GM19328 (cell line): Measurements from ENCODE around the gene AXIN2.

Source experiments
- ATAC-seq: cut with Tn5 transposase; IDR thresholded peaks from one replicate; pipeline ENCODE4 v1.9.1; 2021; ENCODE audit warnings: mild to moderate bottlenecking, moderate library complexity; ENCODE audit not compliant: unreplicated experiment

The AXIN2 gene

DNA sequence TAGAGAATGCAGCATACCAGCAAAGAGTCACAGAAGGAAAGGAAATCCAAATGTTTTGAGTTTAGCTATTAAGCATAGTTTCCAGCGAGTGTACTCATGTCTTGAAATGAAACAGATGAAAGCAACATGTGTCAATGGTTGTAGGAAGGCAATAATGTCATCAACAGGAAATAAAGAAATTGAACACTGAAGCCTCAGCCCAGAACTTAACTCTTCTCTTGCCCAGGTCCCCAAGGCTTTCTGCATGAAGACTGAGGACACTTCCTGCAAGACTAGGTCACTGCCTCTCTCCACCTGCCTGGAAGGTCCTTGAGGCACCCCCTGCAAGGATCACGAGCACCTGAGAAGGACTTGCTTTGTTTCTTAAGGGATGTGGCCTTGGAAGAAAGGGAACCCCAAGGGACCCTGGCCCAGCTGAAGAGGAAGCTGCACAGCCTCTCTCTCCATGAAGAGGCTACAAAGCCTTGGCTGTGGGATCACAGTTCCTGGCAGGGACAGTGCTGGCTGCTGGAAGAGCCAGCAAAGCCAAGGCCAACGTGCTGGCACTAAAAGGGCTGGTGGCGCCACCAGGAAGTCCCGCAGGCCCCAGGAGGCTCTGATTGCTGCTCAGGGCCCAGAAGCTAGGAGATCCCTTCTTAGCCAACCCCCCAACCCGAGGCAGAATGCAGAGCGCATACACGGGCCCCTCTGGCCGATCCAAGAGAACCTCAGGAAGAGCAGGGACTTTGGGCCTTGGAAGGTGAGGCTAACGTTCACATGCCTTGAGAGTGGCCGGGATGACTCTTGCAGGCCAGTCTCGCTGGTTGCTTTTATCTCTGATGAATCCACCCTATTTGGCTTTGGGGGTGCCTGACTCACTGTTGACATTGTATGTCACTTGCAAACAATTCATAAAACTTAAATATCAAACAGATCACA, 23.4 kb upstream of the AXIN2 start:
- ATAC-seq, result no peak

- no peak for ATAC-seq
Observed at GRCh38 chr17:65583921-65584603, 22.6 kb upstream of the AXIN2 start.

DNA sequence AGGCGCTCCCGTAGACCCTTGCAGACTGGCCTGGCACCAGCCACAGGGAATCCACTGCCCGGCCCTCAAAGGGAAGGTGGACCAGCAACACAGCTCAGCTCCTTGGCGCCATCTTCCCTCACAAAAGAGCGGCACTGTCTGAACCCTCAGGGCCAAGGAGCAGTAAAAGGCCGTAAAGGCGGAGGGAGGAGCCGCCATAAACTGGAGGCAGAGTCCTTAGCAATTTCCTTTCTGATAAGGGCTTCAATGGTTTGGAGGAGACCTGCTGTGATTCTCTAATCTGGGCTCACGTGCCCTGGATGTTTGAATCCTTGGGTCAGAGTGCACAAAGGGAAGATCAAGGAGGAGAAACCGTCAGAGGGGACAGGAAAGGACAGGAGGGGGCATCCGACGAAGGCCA, 15.5 kb upstream of the AXIN2 start:
- no peak for ATAC-seq

- ATAC-seq, result no peak
Observed at GRCh38 chr17:65573282-65573602, 11.8 kb upstream of the AXIN2 start.

GRCh38 chr17:65572581-65573281, 11.3 kb upstream of the AXIN2 start:
- no peak for ATAC-seq

- ATAC-seq, result no peak
Observed at GRCh38 chr17:65572186-65572580, 10.7 kb upstream of the AXIN2 start.

- no peak for ATAC-seq
Observed at GRCh38 chr17:65568918-65569317, 7.5 kb upstream of the AXIN2 start.

DNA sequence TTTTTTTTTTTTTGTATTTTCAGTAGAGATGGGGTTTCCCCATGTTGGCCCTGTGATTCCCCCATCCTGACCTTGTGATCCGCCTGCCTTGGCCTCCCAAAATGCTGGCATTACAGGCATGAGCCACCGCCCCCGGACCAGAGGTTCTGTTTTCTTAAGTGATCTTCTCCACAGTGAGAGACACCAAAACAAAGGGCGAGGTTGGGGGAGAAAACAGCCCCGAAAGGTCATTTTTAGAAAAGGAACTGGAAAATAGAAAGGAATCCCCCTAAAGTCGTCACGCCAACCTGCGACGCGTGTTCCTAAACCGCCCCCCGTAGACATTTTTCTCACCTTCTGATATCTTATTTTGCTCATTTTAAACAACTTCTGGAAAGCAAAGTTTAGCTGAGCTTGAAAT, 6.1 kb upstream of the AXIN2 start:
- ATAC-seq, result no peak

- ATAC-seq, result no peak
Observed at GRCh38 chr17:65565559-65565958, 4.1 kb upstream of the AXIN2 start.

GRCh38 chr17:65564793-65565192, 3.3 kb upstream of the AXIN2 start:
- no peak for ATAC-seq

DNA sequence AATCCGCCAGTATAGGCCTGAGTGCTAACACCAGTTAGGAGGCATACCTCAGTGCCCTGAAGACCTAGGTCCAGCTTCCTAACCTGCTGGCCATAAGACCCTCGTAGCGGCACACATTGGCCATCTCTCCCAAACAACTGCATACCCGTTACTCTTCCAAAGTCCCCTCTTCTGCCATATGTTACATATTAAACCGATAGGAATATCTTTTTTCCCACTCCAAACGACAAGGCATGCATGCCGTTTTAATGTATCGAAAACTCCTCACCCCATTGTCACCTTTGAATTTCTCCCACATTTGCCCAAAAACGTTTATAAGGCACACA, 721 bp upstream of the AXIN2 start:
- no peak for ATAC-seq

DNA sequence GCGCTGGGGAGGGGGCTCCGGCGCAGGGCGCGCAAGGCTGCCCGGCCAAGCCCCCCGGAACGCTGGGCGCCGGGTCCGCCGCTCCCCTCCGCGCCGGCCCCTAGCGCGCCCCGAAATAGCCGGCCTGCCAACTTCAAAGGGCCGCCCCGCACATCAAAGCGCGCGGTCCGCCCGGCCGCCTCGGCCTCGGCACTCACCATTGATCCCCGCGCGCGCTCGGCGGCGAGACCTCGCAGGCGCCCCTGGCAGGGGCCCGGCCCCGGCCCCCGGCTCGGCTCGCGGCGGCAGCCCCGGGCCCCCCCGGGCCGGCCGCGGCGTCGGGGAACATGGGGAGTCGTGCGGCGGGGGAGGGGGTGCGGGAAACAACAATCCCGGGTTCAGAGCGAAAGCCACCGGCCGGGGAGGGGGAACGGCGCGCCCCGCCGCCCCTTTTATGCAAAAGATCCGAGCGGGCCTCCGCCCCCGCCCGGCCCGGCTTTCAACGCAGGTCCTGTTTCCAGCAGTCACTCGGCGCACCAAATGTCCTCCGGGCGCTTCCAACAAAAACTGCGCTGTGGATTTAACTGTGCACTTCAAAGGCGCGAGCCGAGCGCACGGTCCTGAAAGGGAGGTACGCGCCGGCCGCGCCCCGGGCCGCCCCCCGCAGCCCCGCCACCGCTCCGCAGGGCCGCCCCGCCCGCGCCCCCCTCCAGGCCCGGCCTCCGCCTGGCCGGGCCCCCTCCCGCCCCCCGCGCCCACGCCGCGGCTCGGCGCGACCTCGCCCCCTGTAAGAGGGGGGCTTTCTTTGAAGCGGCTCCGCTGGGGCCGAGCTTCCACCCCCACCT, 608 bp downstream of the AXIN2 start:
- peak; percentile 39 for ATAC-seq

- ATAC-seq, result no peak
Observed at GRCh38 chr17:65559804-65560627, 1.4 kb downstream of the AXIN2 start.

DNA sequence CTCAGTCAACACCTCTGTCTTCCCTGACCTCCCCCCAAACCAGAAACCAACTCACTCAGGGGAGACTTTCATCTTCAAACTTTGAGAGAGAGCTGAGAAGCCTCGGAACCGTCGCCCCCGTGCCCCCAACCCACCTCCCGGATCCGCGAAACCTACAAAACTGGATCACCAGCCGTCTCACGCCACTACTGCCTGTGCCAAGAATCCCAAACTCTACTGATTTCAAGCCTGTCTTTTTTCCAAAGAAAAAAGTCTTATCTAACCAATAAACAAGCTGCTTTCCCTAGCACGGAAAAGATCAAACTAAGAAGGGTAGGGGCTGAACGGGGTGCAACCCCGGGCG, 2.0 kb downstream of the AXIN2 start:
- no peak for ATAC-seq

DNA sequence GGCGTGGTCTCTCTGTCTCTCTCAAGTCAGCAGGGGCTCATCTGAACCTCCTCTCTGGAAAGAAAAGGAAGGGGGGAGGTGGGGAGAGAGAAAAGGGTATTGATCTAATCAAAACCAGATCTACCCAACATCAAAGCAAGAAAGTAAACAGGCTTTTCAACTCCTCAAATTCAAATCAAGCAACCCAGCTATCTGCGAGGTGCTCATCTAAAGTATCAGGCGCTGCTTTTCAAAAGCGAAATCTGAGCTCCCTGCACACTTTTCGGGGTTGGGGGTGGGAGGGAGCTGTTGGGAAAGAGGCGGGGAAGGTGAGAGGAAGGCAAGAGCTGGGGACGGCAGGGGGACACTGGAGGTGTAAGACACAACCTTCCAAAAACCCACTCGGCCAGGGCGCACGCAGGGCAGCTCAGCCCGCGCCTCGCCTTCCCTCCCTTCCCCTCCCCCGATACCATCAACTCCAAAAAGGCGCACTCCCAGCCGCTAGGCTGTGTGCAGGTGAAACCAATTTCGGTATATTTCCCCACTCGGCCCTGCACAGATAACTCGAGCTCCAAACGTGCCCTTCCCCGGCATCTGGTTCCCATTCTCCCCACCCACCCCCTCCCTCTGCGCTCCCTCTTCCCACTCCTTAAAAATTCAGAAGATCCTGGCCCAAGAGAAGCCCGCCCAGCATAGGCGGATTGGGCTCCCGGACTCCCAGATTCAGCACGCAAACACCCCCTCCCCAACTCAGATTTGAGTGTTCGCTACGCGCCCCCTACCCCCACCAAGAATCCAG, 2.6 kb downstream of the AXIN2 start:
- no peak for ATAC-seq

DNA sequence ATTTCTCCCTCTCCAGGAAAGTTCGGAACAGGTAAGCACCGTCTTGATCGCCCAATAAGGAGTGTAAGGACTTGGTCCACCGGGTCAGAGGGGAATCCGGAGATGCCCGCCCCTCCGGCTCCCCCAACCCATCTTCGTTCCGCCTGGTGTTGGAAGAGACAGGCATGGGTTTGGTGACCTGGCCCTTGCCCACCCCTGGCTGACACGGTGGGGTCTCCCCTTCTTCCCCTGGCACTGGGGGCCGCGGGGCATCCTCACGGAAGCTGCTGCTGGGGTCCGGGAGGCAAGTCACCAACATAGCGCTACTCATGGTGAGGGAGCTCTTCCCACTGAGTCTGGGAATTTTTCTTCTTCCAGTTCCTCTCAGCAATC, 3.2 kb downstream of the AXIN2 start:
- no peak for ATAC-seq

DNA sequence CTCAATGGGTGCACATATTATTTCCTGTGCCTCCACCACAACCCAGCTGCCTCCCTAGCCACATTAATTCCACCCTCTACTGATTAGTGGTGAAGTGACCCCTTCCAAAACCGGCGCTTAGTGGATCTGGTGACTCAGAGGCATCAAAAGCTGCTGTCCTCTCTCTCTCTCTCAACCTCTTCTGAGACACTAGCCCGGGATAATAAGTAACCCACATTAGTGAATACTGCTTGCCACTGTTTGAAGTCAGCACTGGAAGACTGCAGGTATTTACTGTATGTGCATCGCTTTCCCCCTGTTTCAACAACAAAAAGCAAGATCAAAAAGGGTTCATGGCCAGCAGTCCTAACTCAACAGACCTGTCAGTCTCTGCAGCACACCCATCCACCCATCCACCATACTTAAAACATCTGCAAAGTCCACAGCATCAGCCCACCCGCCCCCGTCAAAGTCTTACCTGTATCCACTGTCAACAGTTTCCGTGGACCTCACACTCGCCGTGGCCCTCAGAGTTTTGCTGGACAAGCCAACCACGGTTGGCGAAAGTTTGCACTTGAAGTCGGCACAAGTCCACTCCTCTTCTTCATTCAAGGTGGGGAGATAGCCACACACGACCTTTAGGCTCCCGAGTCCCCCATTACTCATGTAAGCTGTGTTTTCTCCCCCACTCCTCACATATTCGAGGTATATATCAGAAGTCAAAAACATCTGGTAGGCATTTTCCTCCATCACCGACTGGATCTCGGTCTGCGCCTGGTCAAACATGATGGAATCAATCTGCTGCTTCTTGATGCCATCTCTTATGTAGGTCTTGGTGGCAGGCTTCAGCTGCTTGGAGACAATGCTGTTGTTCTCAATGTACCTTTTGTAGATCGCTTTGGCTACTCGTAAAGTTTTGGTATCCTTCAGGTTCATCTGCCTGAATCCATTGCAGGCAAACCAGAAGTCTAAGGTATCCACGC, 3.8 kb downstream of the AXIN2 start:
- ATAC-seq, result no peak

DNA sequence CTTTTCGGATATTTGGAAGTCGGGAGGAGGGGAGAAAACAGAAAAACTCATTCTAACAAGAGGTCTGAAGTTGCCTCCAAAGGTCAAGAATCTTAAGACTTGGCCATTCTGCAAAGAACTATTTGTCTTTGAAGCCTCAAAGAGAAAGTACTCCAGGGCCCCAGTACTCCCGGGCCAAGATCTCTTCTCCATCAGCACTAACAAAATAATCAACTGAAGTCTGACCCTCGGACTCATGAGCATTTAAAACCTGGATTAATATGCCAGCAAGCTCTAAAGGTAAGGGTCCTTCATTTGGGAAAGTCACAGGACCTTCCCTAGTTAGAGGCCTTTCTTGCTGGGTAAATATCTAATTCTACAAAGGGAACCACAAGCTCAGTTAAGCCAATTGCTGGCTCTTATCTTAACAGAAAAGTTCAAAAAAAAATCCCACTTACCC, 4.5 kb downstream of the AXIN2 start:
- no peak for ATAC-seq
